Liver (tissue), 9 donors: ENCODE measurements around the gene PKP4. TPM values are rescaled to one million over a fixed set of nuclear protein-coding genes. Genes with fewer than 3 reads are reported as not detected.

Source experiments
- DNase-seq: peaks from one replicate; pipeline ENCODE4 v3.0.0-alpha.2; 2017; ENCODE audit warnings: low spot score
- H3K27ac ChIP-seq, 2 donors: one replicate each; pipeline ENCODE4 v1.7.0; 2013; ENCODE audit warnings: inconsistent platforms in 2 of 2, low read length in 2 of 2, control low read depth in 1 of 2, low read depth in 1 of 2, mild to moderate bottlenecking in 1 of 2
- H3K27me3 ChIP-seq, 4 donors: one replicate each; pipeline versions ENCODE4 v1.6.1 to v1.7.0; 2013; ENCODE audit warnings: low read length in 3 of 4, inconsistent platforms in 1 of 4, mild to moderate bottlenecking in 1 of 4, moderate library complexity in 1 of 4; ENCODE audit not compliant: control insufficient read depth in 4 of 4, insufficient read depth in 4 of 4
- H3K36me3 ChIP-seq, 4 donors: one replicate each; pipeline versions ENCODE4 v1.6.1 to v1.7.0; 2013; ENCODE audit warnings: low read length in 3 of 4, mild to moderate bottlenecking in 3 of 4, low read depth in 1 of 4, moderate library complexity in 1 of 4; ENCODE audit not compliant: control insufficient read depth in 4 of 4, insufficient read depth in 3 of 4
- H3K4me1 ChIP-seq, 4 donors: one replicate each; pipeline versions ENCODE4 v1.6.1 to v1.7.0; 2013; ENCODE audit warnings: low read length in 3 of 4, mild to moderate bottlenecking in 3 of 4, moderate library complexity in 1 of 4; ENCODE audit not compliant: control insufficient read depth in 4 of 4, insufficient read depth in 4 of 4
- H3K4me3 ChIP-seq, 3 donors: one replicate each; pipeline versions ENCODE4 v1.6.1 to v1.7.0; 2013; ENCODE audit warnings: low read length in 3 of 3, control low read depth in 1 of 3, low read depth in 1 of 3, mild to moderate bottlenecking in 1 of 3
- H3K9ac ChIP-seq, 2 donors: one replicate each; pipeline ENCODE4 v1.7.0; 2013; ENCODE audit warnings: low read length in 2 of 2, mild to moderate bottlenecking in 2 of 2, moderate library complexity in 2 of 2, control low read depth in 1 of 2, low read depth in 1 of 2
- H3K9me3 ChIP-seq, 4 donors: one replicate each; pipeline versions ENCODE4 v1.6.1 to v1.7.0; 2013; ENCODE audit warnings: low read length in 3 of 4; ENCODE audit not compliant: control insufficient read depth in 4 of 4
- FOXA1 ChIP-seq: IDR thresholded peaks from 2 replicates; pipeline ENCODE4 v1.6.1; 2016; ENCODE audit warnings: antibody characterized with exemption
- FOXA2 ChIP-seq: IDR thresholded peaks from 2 replicates; pipeline ENCODE4 v1.6.1; 2016; ENCODE audit warnings: antibody characterized with exemption
- GABPA ChIP-seq, 2 donors: IDR thresholded peaks in 1 of 2; conservative IDR thresholded peaks in 1 of 2; 2 replicates each; pipeline ENCODE4 v1.6.1; 2016; ENCODE audit warnings: antibody characterized with exemption in 2 of 2, mild to moderate bottlenecking in 1 of 2, moderate library complexity in 1 of 2
- HNF4A ChIP-seq, 2 donors: conservative IDR thresholded peaks; 2 replicates each; pipeline ENCODE4 v1.6.1; 2016; ENCODE audit warnings: antibody characterized with exemption in 2 of 2, mild to moderate bottlenecking in 2 of 2
- HNF4G ChIP-seq: IDR thresholded peaks from 2 replicates; pipeline ENCODE4 v1.6.1; 2016; ENCODE audit warnings: antibody characterized with exemption
- RAD21 ChIP-seq, 2 donors: IDR thresholded peaks; 2 replicates each; pipeline ENCODE4 v1.6.1; 2016; ENCODE audit warnings: antibody characterized with exemption in 2 of 2, mild to moderate bottlenecking in 2 of 2
- RXRA ChIP-seq, 2 donors: IDR thresholded peaks; 2 replicates each; pipeline ENCODE4 v1.6.1; 2017 to 2018; ENCODE audit warnings: antibody characterized with exemption in 2 of 2, mild to moderate bottlenecking in 1 of 2
- SP1 ChIP-seq: IDR thresholded peaks from 2 replicates; pipeline ENCODE4 v1.6.1; 2018; ENCODE audit warnings: antibody characterized with exemption, mild to moderate bottlenecking
- TAF1 ChIP-seq: conservative IDR thresholded peaks from 2 replicates; pipeline ENCODE4 v1.6.1; 2016; ENCODE audit warnings: antibody characterized with exemption, mild to moderate bottlenecking
- WGBS: extraction: QIAGEN DNeasy Blood & Tissue Kit; methylation state at CpG from one replicate; pipeline ENCODE4 v1.1.7; 2013; 5-methylcytosine and 5-hydroxymethylcytosine counted together
- polyA plus RNA-seq, 2 donors: library from polyadenylated mRNA; stranded (reverse) in 1 of 2; unstranded in 1 of 2; fragments of 200-250 nt in 1 of 2; fragments of >200 nt in 1 of 2; fragmentation: Nextera tagmentation in 1 of 2; extraction: Ambion mirVana in 1 of 2; gene quantifications; one replicate each; pipeline versions ENCODE4 v1.2.1 to v1.2.3, GENCODE V29; 2013 to 2015
- total RNA-seq, 2 donors: library from RNA; depleted of rRNA; stranded (reverse); fragments of >200 nt; gene quantifications; one replicate each; pipeline ENCODE4 v1.2.3, GENCODE V29; 2014
- TF ChIP-seq, protein P1 (sequence below): IDR thresholded peaks from 2 replicates; pipeline ENCODE4 v1.6.1; 2016; ENCODE audit warnings: antibody characterized with exemption, mild to moderate bottlenecking
- TF ChIP-seq, protein P2 (sequence below): IDR thresholded peaks from 2 replicates; pipeline ENCODE4 v1.6.1; 2016; ENCODE audit warnings: antibody characterized with exemption
- TF ChIP-seq, protein P3 (sequence below): fragments of 150-350 bp; IDR thresholded peaks from 2 replicates; pipeline ENCODE4 v1.5.1; 2017; ENCODE audit warnings: improper control_type of control experiment, low read depth, low read length; ENCODE audit not compliant: missing input control
- TF ChIP-seq, protein P4 (sequence below): IDR thresholded peaks from 2 replicates; pipeline ENCODE4 v1.6.1; 2016; ENCODE audit warnings: antibody characterized with exemption
- donor health status: healthy.
- donor health status: healthy.
- donor health status: healthy.
- donor health status: healthy.
- donor health status: healthy.

The PKP4 gene
- total and polyA plus RNA-seq, 4 donors: 7.7 to 33.8 (median 19.0) TPM

DNA sequence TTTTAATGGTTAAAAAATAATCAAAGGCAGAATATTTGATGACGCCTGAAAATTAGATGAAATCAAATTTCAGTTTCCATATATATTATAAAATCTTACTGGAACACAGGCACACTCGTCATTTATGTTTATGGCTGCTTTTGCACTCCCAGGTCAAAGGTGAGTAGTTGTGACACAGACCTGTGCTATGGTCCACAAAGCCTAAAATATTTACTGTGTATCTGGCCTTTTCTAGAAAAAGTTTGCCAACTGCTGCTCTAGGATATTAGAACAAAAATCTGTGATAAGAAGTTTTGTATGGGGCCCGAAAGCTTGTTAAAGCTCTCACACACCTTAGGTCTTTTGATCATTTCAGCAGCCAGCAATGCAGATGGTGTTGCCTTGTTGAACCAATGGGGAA, 104.3 kb downstream of the PKP4 start:
- peak in 1 of 2 donors; percentile 16 for TF ChIP-seq RXRA (IDR thresholded peaks at IDR 0.05)
- peak; percentile 55 to 63 for TF ChIP-seq HNF4A (conservative IDR thresholded peaks at IDR 0.05)
- no peak for TF ChIP-seq HNF4G

DNA sequence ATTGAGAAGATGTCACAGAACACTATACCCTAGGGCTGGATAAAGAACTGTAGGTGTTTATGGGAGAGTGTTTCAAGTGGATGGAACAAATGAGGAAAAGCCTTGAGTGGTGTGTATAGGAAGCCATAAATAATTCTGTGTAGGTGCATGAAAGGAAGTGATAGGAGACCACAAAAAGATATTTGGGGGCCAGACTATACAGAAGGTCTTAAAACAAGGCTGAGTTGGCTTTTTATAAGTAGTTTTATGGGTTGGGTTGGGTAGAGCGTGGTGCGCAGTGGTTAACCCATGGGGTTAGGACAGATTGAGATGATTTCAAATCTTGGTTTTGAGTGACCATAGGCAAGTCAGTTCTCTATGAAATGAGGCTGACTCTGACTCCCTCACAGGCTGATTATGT, 110.5 kb downstream of the PKP4 start:
- 94% methylated on average over 2 of the region's 2 CpGs for WGBS
- DNase-seq: no peak
- H3K27me3 ChIP-seq: no peaks in the 10 kb centered on the region
- H3K27ac ChIP-seq: no peak overlapping the region
- H3K36me3 ChIP-seq: no peaks in the 10 kb centered on the region
- no peak overlapping the region for H3K9ac ChIP-seq
- no peaks in the 10 kb centered on the region for H3K9me3 ChIP-seq
- H3K4me3 ChIP-seq: no peak overlapping the region
- H3K4me1 ChIP-seq: no peaks in the 10 kb centered on the region
- TF ChIP-seq RAD21 (IDR thresholded peaks at IDR 0.05): no peak
- TF ChIP-seq, protein P1, sequence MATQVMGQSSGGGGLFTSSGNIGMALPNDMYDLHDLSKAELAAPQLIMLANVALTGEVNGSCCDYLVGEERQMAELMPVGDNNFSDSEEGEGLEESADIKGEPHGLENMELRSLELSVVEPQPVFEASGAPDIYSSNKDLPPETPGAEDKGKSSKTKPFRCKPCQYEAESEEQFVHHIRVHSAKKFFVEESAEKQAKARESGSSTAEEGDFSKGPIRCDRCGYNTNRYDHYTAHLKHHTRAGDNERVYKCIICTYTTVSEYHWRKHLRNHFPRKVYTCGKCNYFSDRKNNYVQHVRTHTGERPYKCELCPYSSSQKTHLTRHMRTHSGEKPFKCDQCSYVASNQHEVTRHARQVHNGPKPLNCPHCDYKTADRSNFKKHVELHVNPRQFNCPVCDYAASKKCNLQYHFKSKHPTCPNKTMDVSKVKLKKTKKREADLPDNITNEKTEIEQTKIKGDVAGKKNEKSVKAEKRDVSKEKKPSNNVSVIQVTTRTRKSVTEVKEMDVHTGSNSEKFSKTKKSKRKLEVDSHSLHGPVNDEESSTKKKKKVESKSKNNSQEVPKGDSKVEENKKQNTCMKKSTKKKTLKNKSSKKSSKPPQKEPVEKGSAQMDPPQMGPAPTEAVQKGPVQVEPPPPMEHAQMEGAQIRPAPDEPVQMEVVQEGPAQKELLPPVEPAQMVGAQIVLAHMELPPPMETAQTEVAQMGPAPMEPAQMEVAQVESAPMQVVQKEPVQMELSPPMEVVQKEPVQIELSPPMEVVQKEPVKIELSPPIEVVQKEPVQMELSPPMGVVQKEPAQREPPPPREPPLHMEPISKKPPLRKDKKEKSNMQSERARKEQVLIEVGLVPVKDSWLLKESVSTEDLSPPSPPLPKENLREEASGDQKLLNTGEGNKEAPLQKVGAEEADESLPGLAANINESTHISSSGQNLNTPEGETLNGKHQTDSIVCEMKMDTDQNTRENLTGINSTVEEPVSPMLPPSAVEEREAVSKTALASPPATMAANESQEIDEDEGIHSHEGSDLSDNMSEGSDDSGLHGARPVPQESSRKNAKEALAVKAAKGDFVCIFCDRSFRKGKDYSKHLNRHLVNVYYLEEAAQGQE: no peak
- TF ChIP-seq FOXA1: no peak
- no peak for TF ChIP-seq SP1
- TF ChIP-seq, protein P2, sequence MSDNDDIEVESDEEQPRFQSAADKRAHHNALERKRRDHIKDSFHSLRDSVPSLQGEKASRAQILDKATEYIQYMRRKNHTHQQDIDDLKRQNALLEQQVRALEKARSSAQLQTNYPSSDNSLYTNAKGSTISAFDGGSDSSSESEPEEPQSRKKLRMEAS: no peak
- TF ChIP-seq HNF4A (conservative IDR thresholded peaks at IDR 0.05): no peak

More for the DNA sequence above, 104.3 kb downstream of the PKP4 start:
- no peak for DNase-seq
- H3K4me1 ChIP-seq: no peaks in the 10 kb centered on the region
- 75% methylated on average over 3 of the region's 3 CpGs for WGBS
- no peaks in the 10 kb centered on the region for H3K9me3 ChIP-seq
- H3K4me3 ChIP-seq: no peak overlapping the region
- H3K27me3 ChIP-seq: no peaks in the 10 kb centered on the region
- H3K36me3 ChIP-seq: no peaks in the 10 kb centered on the region
- no peak overlapping the region for H3K9ac ChIP-seq
- H3K27ac ChIP-seq: no peak overlapping the region

DNA sequence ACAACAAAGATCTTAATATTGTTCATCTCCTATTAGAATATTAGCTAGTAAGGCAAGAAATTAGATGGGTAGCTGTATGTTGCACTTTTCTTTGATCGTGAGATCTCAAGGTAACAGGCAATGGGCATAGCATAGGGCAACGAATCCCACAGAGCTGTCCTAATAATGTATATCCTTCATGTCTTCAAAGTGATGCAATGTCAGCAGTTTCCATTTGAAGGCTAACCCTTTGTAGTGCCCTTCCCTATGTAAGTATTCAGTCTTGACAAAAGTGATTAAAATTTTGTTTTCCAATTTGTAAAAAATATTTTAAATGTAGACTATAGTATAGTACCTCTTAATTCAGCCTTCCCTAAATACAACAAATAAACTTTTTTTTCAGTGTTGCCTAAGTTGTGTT, 112.5 kb downstream of the PKP4 start:
- no peak for DNase-seq
- WGBS: 94% methylated on average over 2 of the region's 2 CpGs
- Histone ChIP-seq H3K27ac (no peak overlapping the region), H3K36me3 (no peaks in the 10 kb centered on the region), H3K27me3 (no peaks in the 10 kb centered on the region), H3K9me3 (no peaks in the 10 kb centered on the region), H3K4me3 (no peak overlapping the region), H3K4me1 (no peaks in the 10 kb centered on the region), H3K9ac (no peak overlapping the region)
- TF ChIP-seq TAF1: no peak
- TF ChIP-seq, protein P3, sequence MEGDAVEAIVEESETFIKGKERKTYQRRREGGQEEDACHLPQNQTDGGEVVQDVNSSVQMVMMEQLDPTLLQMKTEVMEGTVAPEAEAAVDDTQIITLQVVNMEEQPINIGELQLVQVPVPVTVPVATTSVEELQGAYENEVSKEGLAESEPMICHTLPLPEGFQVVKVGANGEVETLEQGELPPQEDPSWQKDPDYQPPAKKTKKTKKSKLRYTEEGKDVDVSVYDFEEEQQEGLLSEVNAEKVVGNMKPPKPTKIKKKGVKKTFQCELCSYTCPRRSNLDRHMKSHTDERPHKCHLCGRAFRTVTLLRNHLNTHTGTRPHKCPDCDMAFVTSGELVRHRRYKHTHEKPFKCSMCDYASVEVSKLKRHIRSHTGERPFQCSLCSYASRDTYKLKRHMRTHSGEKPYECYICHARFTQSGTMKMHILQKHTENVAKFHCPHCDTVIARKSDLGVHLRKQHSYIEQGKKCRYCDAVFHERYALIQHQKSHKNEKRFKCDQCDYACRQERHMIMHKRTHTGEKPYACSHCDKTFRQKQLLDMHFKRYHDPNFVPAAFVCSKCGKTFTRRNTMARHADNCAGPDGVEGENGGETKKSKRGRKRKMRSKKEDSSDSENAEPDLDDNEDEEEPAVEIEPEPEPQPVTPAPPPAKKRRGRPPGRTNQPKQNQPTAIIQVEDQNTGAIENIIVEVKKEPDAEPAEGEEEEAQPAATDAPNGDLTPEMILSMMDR: no peak
- TF ChIP-seq HNF4G: no peak
- TF ChIP-seq, protein P4, sequence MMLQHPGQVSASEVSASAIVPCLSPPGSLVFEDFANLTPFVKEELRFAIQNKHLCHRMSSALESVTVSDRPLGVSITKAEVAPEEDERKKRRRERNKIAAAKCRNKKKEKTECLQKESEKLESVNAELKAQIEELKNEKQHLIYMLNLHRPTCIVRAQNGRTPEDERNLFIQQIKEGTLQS: no peak
- TF ChIP-seq, protein P2: no peak
- TF ChIP-seq RXRA (IDR thresholded peaks at IDR 0.05): no peak
- TF ChIP-seq FOXA2: no peak
- TF ChIP-seq GABPA (IDR thresholded peaks at IDR 0.05 in 1 of 2, conservative IDR thresholded peaks at IDR 0.05 in 1 of 2): no peak
